Umbilical cord (tissue), 2 donors: ENCODE data around the gene PRXL2B. TPM values are rescaled to one million over a fixed set of nuclear protein-coding genes. Genes with fewer than 3 reads are reported as not detected.

ENCODE experiments used
- DNase-seq: peaks from one replicate; pipeline ENCODE4 v3.0.0-alpha.2; 2015; ENCODE audit warnings: low spot score
- total RNA-seq: library from RNA; depleted of rRNA; stranded (reverse); fragments of >200 nt; gene quantifications from one replicate; pipeline ENCODE4 v1.2.3, GENCODE V29; 2014; ENCODE audit warnings: low replicate concordance; ENCODE audit not compliant: insufficient read depth

The PRXL2B gene
- total RNA-seq, 1 donor from 2014 or later, result 1.4 TPM

DNA sequence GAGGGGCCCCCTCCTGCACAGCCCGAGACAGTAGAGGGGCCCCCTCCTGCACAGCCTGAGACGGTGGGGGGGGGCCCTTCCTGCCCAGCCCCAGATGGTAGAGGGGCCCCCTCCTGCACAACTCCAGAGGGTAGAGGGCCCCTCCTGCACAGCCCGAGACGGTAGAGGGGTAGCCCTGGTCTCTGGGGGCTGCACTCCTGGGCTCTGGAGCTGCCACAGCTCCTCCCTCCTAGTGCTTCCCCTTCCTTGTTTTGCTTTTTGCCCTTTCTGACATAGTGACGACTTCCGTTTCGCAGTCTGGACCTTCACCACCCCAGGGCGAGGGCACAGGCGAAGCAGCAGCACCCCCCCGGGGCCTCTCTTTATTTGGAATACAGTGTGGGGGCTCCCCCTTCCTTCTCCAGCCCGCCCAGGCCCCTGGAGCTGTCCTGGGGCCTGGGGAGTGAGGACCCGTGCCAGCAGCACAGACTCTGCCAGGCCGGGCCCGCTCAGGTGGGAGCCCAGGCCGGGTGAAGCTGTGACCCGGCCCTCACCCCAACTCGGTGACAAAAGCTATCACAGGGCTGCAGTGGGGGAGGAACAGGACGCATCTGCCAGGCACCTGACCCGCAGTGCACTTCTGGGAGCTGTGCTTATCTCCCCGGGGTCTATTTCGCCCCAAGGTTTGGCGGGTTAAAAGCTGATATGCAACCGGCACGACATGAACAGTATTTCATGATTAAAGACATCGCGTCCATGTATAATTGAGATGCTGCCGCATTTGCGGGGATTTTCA lies 1.1 kb upstream of the PRXL2B start:
- peak; percentile 90 for DNase-seq

DNA sequence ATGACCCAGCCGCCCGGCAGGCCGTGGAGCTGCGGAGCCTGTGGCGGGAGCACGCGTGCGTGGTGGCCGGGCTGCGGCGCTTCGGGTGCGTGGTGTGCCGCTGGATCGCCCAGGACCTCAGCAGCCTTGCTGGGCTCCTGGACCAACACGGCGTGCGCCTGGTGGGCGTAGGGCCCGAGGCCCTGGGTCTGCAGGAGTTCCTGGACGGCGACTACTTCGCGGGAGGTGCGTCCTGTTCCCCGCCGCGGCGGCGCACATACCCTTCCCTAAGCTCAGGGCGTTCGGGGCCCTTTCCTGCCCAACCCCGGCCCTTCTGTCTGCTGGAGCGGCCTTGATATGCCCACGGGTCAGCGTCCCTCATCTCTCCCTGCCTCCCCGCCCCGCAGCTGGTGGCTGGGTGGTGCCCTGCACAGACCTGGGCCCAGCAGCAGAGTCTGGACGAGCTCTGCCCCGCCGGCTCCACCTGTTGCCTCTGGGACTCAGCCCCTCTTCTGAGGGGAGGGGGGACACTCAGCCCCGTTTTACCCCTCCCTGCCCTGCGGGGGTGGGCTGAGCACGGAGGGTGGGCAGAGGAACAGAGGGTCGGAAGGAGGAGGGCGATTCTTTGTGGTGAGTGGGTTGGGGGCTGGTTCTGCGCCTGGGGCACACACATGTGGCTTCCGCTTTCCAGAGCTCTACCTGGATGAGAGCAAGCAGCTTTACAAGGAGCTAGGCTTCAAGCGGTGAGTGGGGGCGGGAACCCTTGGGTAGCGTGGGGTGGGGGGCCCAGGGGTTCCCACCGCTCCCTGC lies 688 bp downstream of the PRXL2B start:
- no peak for DNase-seq

DNA sequence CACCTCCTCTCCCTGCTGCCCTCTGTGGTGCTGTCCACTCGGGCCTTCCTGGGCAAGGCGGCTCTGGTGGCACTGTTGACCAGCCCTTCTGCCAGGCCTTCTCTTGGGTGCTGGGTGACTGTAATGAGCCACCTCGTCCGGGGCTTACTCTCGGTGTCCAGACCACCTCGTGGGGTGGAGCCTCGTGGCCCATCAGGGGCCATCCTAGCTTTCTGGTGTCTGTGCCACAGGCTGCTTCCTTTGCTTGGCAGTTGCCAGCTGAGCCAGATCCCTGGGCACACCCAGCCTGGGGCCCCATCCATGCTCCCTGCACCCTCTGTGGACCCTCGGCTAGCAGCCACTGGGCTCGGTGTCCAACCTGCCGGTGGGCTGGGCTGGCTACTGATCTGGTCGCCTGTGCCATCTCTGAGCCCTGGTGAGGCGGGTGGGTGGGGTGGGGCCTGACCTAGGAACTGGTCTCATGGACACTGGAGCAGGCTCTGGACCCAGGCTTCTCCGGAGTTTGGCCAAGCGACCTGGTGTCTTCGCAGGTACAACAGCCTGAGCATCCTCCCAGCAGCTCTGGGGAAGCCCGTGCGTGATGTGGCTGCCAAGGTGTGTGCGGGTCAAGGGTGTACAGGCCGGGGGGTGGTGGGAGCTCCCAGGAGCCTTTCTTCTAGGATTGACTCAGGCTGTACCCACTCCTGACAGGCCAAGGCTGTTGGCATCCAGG lies 1.4 kb downstream of the PRXL2B start:
- no peak for DNase-seq

DNA sequence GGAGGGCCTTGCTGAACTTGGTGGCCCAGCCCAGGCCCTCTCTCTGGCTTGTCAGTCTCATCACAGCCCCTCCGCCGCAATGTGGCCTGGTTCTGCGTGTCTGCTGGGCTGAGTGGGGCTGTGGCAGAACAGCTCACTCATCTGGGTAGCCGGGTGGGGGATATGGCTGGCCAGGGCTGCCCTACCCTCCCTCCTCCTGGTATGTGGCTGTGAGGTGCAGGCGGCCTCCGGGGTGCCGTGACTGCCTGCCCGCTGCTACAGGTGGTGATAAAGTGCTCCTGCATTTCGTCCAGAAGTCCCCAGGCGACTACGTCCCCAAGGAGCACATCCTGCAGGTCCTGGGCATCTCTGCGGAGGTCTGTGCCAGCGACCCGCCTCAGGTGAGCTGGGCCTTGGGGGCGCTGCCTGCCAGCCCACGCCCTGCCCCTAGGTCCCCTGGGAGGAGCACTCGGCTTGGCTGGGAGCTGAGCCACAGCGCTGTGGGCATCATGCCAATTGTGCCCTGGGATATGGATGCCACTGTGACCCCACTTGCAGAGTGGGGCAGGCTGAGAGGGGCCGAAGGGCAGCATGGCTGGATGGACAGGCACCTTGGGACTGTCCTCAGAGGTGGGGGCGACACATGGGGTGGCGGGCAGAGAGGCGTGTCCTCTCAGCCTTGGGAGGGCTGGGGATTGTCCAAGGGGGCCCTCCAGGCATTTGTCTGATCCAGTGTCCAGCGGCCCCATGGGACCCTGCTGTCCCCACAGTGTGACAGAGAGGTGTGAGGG lies 2.3 kb downstream of the PRXL2B start:
- no peak for DNase-seq

DNA sequence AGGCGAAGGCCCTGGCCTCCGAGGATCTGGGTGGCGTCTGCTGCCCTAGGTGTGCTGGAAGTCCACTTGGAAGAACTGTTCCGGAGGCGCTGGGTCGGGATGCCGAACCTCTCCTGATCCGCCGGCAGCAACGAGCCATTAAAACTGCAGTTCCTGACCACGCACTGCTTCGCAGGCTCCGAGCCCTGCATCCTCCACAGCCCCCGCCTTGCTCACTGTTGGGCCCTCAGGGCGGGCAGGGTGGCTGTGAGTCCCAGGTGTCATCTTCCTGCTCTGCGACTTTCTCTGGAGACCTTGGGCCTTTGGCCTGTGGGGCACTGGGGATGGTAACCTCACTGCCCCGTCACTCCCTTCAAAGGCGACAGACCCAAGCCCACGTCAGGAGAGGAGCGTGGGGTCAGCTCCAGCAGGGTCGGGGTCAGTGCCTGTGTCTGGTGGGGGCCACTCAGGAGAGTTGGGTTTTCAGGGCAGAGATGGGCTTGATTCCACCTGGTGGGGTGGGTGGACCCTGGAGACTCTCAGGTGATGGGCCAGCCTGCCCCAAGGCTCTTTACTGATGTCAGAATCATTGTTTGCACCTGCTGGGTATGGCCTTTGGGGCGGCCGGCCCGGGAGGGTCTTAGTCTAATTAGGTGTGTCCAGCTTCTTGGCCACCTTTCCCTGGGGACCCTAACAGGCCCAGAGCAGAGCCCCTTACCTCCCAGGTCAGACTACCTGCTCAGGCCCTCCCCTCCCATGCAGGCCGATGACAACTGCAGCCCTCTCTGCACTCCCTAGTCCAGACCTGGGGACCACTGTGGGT lies 3.1 kb downstream of the PRXL2B start:
- no peak for DNase-seq

DNA sequence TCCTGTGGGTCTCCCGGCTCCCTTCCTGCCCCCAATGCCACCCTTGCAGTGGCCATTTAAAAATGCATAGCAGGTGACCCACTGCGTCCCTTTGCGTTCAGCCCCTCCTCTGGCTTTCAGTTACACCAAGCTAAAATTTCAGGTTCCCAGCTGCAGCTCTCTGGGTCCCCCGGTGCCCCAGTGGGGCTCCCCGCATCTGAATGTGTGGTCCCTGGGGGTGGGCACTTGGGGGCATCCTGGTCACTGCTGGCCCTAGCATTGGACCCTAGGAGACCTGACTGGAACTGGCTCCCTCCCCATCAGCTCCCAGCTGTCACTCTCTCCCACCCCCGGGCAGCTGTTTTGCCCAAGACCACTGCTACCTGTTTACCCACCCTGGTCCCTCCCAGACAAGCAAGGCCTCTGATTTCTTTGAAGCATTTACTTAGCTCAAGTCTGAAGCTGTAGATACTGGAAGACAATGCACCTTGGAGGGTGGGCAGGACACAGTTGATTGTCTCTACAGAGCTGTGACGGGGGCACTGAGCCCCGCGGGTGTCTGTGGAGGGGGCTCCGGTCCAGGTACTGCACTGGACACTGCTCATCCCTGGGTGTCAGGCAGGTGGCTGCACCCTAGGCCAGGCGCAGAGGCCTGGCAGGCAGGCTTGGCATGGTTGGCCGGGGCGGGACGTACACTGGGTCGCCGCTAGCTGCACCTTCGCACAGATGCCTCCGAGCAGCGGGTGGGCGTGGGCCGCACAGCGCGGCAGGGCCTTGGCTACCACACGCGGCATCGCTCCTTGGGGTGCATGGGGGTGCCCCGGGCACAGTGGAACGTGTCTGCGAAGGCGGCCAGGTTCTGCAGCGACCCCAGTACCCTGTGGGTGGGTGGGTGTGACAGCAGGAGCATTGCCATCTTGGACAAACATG lies 3.9 kb downstream of the PRXL2B start:
- no peak for DNase-seq

DNA sequence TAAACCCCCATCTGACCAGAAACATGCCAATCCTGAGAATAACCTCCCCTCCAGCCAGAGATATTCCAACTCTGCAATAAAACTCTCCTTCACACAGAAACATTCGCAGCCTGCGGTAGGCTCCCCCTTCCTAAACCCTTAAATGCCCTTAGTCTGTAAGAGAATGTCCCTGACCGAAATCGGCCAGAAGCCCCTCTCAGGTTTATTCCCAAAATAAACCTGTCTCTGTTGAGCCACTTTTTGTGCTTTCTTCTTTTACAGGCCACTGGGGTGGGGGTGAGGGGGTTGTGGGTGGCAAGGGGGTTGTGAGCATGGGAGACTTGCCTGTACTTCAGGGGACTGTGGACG lies 4.6 kb downstream of the PRXL2B start:
- DNase-seq, result no peak

DNA sequence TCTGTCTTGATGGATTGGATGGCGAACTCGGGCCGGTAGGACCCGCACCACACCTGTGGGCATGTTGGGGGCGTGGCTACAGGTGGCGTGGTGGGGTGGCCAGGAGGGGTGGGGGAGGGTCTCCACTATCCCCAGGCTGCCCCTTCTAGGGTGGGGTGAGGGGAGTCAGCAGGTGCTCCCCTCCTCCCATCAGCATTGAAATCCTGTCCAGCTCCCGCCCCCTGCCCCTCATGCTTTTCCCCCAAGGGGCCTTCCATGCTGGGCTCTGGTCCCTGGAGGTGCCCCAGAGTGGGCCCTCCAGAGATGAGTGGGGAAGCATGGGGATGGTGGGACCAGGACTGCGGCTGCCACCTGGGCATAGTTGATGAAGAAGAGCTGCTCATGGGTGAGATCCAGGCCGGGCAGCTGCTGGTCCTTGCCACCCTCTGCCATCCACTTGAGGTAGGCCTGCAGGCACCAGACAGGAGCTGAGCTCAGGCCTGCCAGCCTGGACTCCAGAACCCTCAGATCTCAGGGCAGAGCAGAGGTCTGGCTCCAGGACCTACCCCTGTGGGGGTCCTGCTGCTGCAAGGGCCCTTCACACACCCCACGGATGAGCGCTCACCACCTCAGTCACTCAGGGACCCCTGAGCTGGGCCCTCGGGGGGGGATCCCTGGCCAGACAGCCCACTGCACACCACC lies 5.1 kb downstream of the PRXL2B start:
- no peak for DNase-seq

DNA sequence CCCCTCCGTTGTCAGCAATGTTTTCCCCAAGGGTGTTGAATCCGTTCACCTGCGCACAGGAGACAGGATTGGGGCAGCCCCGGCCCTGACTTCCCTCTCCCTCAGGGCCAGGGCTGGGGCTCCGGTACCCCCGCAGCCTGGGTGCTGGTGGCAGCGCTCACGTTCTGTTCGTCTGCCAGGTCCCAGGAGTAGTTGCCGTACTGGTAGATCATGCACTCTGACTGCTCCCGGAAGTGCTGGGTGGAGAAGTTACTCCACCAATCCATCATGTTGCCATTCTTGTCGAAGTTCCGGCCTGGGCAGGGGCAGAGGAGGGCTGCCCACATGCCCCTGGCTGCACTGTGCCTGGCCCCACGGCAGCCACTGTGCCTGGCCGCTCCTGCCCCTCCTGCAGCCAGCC lies 6.1 kb downstream of the PRXL2B start:
- no peak for DNase-seq

DNA sequence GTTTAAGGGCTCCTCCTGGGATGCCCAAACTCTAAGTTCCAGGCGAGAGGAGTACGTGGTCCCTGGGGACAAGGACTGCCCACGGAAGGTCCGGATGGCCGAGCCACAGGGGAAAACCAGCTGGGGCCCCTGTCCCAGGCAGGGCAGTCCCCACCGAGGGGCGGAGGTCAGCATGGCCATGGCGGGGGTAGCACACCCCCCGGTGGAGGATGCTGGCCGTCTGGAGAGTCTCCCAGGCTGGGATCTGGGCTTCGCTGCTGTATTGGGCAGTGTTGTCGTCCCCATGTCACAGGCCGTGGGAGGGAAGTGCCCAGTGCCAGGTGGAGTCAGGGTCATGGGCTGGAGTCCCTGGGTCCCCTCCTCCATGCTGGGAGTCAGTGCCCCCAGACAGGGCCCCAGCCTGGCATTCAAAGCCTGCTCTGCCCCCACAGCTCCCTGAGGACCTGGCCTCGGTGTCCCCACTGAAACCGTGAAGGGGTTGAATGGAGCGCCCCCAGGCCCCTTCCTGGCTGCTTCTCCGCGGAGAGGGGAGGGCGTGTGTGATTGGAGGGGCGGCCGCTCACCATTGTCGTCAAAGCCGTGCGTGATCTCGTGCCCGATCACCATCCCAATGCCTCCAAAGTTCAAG lies 6.8 kb downstream of the PRXL2B start:
- DNase-seq, result no peak

DNA sequence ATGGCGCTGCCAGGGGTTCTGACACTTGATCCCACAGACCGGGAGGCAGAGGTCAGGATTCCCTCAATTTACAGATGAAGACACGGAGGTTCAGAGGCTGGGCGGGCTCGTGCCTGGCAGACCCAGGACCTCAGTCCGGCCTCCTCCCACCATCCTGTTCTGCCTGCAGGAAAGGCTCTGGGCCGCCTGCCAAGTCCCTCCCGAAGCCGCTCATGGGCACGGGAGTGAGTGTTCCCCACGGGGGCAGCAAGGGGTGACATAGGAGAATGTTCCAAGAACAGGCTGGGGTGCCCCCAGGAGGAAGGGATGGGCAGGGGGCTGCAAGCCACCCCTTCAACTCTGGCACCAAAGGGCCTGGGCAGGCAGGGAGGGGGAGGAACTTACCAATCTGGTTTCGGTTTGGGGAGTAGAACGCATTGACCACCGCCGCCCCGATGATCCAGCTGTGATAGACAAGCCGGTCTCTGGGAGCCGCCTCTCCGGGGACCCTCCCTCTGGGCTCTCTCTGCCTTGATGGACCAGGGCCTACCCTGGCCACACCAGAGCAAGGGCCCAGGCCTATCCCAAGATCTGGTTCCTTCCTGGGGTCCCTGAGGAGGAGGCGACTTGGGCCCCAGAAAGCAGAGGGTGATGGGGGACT lies 7.5 kb downstream of the PRXL2B start:
- peak; percentile 63 for DNase-seq

DNA sequence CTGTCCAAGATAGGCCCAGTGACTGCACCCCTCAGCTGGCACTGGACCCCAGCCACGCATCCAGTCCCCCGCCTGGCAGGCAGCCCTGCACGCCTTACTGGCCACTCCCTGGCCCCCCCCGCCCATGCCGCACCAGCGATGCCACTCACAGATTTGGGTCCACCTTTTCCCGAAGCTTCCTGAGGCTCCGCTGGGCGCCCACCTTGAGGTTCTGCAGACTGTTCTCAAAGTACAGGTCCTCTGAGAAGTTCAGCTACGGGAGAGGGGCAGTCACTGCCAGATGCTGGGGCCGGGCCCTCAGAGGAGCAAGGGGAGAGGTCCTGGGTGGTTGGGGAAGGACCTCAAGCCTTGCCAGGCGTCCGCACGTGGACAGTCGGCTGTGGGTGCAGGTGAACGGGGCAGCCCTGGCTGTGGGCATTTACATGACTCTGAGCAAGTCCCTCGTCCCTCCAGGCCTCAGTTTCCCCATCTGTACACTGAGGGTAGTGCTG lies 8.1 kb downstream of the PRXL2B start:
- DNase-seq, result no peak

DNA sequence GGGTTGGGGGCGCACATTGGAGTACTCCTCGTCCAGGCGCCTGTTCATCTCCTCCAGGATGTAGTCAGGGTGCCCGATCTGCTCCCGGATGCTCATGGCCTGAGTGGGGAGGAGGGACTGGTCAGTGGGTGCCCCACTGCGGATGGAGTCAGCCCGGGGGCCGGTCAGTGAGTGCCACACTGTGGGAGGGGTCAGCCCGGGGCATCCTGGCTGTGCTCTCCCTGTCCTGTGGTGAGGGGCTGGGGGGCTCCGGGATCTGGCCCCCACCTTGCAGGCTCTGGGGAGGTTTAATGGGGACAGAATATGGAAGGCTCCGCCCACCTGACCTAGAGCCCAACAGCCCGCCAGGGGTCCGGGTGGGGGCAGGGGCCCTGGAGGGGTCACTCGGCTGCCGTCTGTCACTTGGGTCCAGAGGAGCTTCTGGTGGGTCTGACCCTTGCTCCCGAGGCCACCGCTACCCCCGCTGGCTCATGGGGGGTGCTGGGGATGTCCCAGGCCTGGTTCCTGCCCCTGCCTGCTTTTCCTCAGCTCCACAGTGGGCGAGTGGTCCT lies 8.8 kb downstream of the PRXL2B start:
- DNase-seq, result no peak

DNA sequence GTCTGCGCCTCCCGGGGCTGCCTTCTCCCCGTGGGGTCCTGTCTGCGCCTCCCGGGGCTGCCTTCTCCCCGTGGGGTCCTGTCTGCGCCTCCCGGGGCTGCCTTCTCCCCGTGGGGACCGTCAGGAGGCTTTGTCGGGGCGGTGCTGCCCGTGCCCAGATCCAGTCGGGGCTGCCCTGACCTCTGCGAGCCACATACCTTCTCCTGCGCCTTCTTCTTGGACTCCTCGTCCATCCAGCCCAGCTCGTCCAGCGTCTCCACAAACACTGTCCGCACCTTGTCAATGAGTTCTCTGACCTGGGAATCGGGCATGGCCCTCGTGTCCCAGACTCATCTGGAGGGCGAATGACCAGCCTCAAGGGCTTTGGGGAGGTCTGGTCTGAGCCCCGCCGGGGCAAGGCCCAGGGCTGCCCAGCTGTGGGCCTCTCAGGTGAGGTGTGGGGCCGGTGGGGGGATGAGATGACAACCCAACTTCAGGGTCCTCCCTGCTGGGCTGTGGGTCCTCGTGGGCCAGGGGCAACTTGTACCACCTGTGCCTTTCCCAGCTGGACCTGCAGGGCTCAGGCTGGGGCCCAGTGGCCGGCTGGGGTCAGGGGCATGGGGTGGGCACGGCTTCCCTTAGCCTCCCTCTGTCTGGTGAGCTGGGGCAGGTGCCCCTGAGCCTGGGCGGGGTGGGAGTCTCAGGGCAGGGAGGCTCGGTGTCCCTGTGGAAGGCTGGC lies 9.4 kb downstream of the PRXL2B start:
- no peak for DNase-seq

DNA sequence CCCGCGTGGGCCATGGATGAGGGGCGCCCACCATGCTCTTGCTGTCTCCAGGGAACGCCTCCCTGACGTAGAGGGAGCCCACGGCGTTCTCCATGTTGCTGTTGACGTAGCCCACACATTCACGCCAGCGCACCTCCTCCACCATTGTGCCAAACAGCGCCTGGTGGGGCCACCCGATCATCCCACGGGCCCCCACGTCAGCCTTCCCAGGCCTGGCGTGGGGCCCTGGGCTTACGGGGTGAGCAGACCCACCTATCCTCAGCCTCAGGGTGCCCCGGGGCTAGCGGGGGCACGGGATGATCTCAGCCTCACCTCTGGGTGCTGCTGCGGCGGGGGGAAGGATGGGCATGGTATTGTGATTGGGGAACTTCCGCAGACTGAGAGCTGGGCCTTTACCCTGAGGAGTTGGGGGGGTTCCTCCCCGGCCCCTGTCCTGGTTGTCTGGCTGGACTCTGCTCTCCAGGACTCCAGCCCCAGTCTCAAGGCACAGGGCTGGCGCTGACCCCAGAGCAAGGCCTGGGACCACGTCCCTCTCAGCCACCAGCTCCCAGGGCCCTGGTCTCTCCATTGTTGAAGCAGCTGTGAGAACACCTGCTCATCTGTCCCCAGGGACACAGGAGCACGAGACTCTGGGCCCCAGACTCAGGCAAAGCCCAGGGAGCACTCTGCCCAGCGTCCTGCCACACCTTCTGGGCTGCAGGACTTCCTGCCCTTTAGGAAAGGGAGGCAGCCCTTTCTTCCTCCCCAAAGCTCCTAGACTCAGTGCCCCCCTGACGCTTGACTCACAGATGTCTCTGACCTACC lies 10.2 kb downstream of the PRXL2B start:
- DNase-seq, result no peak
